Nephron progenitor cell (in vitro differentiated cells): ENCODE measurements around the gene CEACAM4.

Experiments used
- DNase-seq: peaks from one replicate; pipeline ENCODE4 v3.0.0; 2021
- H3K27ac Mint-ChIP-seq: 2 replicates; pipeline ENCODE4 v1.8.0; 2021; ENCODE audit warnings: mild to moderate bottlenecking, moderate library complexity, mixed read lengths
- H3K27me3 Mint-ChIP-seq: 2 replicates; pipeline ENCODE4 v1.8.0; 2021; ENCODE audit warnings: mild to moderate bottlenecking, low read depth, mixed read lengths; ENCODE audit not compliant: poor library complexity
- H3K36me3 Mint-ChIP-seq: 2 replicates; pipeline ENCODE4 v1.8.0; 2021; ENCODE audit warnings: low read depth, mixed read lengths
- H3K4me1 Mint-ChIP-seq: 2 replicates; pipeline ENCODE4 v1.8.0; 2021; ENCODE audit warnings: mixed read lengths
- H3K4me3 Mint-ChIP-seq: 2 replicates; pipeline ENCODE4 v1.8.0; 2021; ENCODE audit warnings: mild to moderate bottlenecking, moderate library complexity, mixed read lengths
- H3K9me3 Mint-ChIP-seq: 2 replicates; pipeline ENCODE4 v1.8.0; 2021; ENCODE audit warnings: mild to moderate bottlenecking, moderate library complexity, mixed read lengths
- TF ChIP-seq, protein P1 (sequence below): fragments of 200-600 bp; sonication (generic); IDR thresholded peaks from 2 replicates; pipeline ENCODE4 v1.5.0; 2021; ENCODE audit warnings: antibody characterized with exemption

Gene CEACAM4

DNA sequence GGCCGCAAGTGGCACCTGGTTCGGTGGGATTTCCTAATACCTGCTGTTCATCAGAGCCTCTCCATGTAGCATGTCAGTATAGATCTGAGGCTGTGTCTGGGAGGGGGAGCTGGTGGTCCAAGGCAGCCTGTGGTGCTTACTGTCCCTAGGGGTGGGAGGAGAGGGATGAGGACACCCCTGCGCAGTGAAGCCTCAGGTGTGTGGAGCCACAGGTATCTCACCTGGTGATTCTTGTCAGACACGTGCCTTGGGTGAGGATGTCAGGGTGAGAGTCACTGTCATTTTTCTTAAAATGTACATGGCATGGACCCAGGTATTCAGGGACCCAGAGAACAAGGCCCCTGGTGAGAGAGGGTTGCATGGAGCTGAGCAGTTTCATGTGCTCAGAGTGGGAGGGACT lies 11.7 kb downstream of the CEACAM4 start:
- Mint-ChIP-seq H3K27me3 (peaks cover 3% of the 10 kb centered on the region), H3K4me1 (no peaks in the 10 kb centered on the region), H3K27ac (no peak overlapping the region), H3K36me3 (no peaks in the 10 kb centered on the region), H3K9me3 (peaks cover 83% of the 10 kb centered on the region), H3K4me3 (no peak overlapping the region)
- DNase-seq: no peak
- TF ChIP-seq, protein P1, sequence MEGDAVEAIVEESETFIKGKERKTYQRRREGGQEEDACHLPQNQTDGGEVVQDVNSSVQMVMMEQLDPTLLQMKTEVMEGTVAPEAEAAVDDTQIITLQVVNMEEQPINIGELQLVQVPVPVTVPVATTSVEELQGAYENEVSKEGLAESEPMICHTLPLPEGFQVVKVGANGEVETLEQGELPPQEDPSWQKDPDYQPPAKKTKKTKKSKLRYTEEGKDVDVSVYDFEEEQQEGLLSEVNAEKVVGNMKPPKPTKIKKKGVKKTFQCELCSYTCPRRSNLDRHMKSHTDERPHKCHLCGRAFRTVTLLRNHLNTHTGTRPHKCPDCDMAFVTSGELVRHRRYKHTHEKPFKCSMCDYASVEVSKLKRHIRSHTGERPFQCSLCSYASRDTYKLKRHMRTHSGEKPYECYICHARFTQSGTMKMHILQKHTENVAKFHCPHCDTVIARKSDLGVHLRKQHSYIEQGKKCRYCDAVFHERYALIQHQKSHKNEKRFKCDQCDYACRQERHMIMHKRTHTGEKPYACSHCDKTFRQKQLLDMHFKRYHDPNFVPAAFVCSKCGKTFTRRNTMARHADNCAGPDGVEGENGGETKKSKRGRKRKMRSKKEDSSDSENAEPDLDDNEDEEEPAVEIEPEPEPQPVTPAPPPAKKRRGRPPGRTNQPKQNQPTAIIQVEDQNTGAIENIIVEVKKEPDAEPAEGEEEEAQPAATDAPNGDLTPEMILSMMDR: no peak

DNA sequence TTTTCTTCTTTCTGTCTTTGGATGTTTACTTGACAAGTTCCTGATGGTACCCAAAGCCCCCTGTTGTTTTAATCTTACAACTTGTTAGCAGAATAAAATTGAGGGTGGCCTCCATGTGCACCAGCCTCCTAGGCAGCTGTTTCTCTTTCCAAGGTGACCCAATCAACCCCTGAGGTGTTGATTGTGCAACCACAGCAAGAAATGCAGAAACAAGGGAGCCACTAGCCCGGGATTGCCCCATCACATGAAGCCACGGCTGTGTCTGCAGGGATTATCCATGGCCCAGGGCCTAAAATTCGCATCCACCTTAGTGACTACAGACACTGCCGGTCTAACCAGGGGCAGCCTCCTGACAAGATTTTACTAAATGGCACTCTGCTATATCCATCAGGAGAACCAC lies 14.4 kb downstream of the CEACAM4 start:
- no peaks in the 10 kb centered on the region for H3K4me1 Mint-ChIP-seq
- H3K36me3 Mint-ChIP-seq: no peaks in the 10 kb centered on the region
- TF ChIP-seq, protein P1: no peak
- H3K27ac Mint-ChIP-seq: no peak overlapping the region
- H3K27me3 Mint-ChIP-seq: peaks cover 3% of the 10 kb centered on the region
- H3K4me3 Mint-ChIP-seq: no peak overlapping the region
- H3K9me3 Mint-ChIP-seq: peaks cover 85% of the 10 kb centered on the region
- no peak for DNase-seq

DNA sequence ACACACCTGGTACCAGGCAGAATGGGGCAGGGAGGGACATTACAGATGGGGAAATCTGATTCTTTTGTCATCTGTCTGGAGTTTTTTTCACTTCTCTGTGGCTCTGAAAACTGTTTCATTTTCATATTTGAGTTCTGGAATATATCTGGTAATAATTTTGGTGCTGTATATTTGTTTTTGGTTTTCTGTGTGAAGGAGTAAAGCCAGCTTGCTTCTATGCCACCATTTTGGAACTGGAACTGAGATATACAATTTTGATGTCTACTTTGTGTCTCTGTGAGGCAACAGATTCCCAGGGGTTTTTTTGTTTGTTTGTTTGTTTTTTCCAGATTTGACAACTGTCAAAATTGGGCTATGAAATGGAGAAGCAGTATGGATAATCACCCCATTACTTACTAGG lies 16.1 kb downstream of the CEACAM4 start:
- Mint-ChIP-seq H3K4me1 (no peaks in the 10 kb centered on the region), H3K4me3 (no peak overlapping the region), H3K27ac (no peak overlapping the region), H3K9me3 (peaks cover 83% of the 10 kb centered on the region), H3K27me3 (no peaks in the 10 kb centered on the region), H3K36me3 (no peaks in the 10 kb centered on the region)
- TF ChIP-seq, protein P1: no peak
- no peak for DNase-seq

DNA sequence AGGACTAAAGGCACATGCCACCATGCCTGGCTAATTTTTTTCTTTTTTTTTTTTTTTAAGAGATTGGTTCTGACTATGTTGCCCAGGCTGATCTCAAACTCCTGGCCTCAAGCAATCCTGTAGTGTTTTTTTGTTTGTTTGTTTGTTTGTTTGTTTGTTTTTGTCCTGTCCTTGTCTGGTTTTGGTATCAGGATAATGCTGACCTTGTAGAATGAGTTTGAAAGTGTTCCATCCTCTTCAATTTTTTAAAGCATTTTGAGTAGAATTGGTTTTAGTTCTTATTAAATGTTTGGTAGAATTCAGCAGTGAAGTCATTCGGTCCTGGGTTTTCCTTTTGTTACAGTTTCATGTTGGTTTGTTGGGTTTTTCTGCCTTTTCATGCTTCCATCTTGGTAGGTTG lies 19.2 kb downstream of the CEACAM4 start:
- Mint-ChIP-seq H3K4me1 (no peaks in the 10 kb centered on the region), H3K36me3 (no peaks in the 10 kb centered on the region), H3K27ac (no peak overlapping the region), H3K9me3 (peaks cover 77% of the 10 kb centered on the region), H3K4me3 (no peak overlapping the region), H3K27me3 (peaks cover 5% of the 10 kb centered on the region)
- TF ChIP-seq, protein P1: no peak
- no peak for DNase-seq

DNA sequence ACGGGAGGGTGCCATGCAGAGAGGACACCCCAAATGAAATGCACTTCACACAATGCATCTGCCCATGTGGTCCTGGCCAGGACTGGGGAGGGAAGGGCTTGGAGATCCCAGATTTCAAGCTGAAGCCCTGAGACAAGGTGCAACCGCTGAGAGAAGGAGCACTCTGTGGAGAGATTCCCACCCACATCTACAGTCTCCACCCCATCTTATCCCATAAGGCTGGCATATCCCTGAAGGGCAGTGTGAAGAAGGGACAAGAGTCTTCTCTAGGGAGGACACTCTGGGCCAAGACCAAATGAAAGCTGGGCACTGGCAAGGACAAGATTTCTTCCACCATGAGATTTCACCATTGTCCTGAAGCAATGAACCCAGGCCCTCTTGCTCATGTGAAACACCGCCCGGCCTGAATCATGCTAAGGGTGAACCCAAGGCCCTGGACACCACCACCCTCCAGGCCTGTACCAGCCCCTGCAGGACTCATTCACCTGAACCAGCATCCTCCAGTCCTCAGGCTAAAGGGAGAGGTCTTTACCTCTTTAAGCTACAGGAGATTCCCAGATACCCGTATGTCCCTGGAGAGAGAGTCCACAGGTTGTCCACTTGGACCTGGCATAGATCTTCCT lies 20.5 kb downstream of the CEACAM4 start:
- DNase-seq: no peak
- Mint-ChIP-seq H3K36me3 (no peaks in the 10 kb centered on the region), H3K4me1 (no peaks in the 10 kb centered on the region), H3K9me3 (peaks cover 79% of the 10 kb centered on the region), H3K27ac (no peak overlapping the region), H3K27me3 (peaks cover 5% of the 10 kb centered on the region), H3K4me3 (no peak overlapping the region)
- TF ChIP-seq, protein P1: no peak

DNA sequence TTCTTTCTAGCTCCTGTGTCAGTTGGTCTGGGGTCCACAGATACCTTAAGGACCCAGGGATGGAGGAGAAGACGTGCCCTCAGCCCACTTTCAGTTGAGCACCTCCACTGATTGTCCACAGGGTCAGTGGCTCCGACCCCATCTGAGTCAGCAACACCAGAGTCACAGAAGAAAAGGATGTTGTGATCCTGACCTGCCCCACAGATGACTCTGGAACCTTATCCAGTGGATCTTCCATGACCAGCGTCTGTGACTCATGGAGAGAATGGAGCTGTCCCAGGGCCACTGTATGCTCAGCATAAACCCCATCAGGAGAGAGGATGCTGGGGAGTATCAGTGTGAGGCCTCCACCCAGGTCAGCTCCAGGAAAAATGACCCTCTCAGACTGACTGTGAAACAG lies 22.0 kb downstream of the CEACAM4 start:
- no peaks in the 10 kb centered on the region for H3K4me1 Mint-ChIP-seq
- peaks cover 9% of the 10 kb centered on the region for H3K27me3 Mint-ChIP-seq
- H3K4me3 Mint-ChIP-seq: no peak overlapping the region
- TF ChIP-seq, protein P1: no peak
- DNase-seq: no peak
- no peaks in the 10 kb centered on the region for H3K36me3 Mint-ChIP-seq
- no peak overlapping the region for H3K27ac Mint-ChIP-seq
- H3K9me3 Mint-ChIP-seq: peaks cover 75% of the 10 kb centered on the region
